ENCODE results near the gene PCSK5.

DNA sequence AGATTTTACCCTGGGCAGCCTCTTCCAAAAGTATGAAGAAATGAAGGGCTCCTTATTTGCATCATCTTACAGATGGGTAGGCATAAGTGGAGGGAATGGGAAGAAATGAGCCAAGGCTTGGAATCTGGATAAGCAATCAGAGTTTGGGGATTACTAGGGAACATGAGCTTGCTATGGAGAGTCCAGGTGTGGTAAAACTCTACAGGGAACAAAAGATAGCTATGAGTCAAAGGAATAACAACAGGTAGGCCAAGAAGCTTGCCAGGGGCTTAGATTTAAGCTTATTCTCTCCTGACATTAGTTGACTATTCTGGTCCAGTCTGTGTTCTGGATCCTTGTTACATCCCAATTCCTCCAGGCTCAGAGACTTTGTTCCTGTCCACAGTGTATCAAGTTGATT lies 487.3 kb downstream of the PCSK5 start:
- TF ChIP-seq CTCF (IDR thresholded peaks at IDR 0.05) (no peak), POLR2AphosphoS5 (IDR thresholded peaks at IDR 0.05) (no peak)

Measured in prostate gland (tissue), 2 donors.